DOHH2 (cell line): ENCODE data around the gene SYNPO2L.

ENCODE experiments used
- EZH2phosphoT487 ChIP-seq: fragments of 200-600 bp; sonication (generic); IDR thresholded peaks from 2 replicates; pipeline ENCODE4 v1.6.1; 2017; ENCODE audit warnings: borderline replicate concordance, mild to moderate bottlenecking, antibody characterized with exemption, low read length, moderate library complexity, mixed read lengths
- TF ChIP-seq, protein P1 (sequence below): fragments of 200-600 bp; sonication (generic); IDR thresholded peaks from one replicate; pipeline ENCODE4 v1.5.1; 2014; ENCODE audit warnings: antibody characterized with exemption, mild to moderate bottlenecking, low read depth, low read length; ENCODE audit not compliant: poor library complexity, severe bottlenecking

DNA sequence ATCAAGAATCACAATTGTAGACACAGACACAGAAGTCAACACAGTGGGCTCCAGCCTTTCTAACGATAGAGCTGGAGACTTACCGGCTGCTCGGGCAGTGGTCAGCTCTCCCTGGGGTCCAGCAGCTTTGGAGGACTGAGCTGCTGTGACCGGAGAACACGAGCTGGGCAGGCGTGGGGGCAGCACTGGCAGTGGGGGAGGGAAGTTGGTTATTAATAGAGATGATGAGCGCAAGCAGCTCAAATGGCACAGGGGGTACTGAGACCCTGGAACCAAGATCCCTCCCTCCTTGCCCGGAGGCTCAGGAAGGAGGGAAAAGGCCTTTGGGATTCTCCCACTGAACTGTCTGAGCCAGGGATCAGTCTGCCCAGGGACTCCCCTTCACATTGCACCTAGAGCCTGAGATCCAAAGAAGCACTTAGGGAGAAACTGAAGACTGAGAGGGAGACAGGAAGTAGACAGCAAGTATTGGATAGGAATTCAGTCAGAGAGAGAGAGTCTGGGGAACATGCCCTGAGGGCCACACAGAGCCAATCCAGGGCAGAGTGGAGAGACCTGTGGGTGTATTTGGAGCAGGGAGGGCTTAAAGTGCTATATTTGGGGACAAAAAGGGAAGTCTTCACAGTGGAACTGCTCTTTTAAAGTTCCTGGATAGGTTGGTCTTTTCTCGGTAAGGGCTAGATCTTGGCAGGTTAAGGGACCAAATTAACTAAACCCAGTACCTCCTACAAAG, 14.3 kb downstream of the SYNPO2L start, which contains the start of gene MYOZ1:
- TF ChIP-seq, protein P1, sequence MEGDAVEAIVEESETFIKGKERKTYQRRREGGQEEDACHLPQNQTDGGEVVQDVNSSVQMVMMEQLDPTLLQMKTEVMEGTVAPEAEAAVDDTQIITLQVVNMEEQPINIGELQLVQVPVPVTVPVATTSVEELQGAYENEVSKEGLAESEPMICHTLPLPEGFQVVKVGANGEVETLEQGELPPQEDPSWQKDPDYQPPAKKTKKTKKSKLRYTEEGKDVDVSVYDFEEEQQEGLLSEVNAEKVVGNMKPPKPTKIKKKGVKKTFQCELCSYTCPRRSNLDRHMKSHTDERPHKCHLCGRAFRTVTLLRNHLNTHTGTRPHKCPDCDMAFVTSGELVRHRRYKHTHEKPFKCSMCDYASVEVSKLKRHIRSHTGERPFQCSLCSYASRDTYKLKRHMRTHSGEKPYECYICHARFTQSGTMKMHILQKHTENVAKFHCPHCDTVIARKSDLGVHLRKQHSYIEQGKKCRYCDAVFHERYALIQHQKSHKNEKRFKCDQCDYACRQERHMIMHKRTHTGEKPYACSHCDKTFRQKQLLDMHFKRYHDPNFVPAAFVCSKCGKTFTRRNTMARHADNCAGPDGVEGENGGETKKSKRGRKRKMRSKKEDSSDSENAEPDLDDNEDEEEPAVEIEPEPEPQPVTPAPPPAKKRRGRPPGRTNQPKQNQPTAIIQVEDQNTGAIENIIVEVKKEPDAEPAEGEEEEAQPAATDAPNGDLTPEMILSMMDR, result no peak
- no peak for TF ChIP-seq EZH2phosphoT487
